GM11168 (cell line): ENCODE results near the gene ENOX1.

ENCODE experiments used
- in situ Hi-C: fragments of 300-500 bp; cut with MboI; formaldehyde crosslinking; loops from one replicate; pipeline ENCODE4 v1.12.0; 2022; ENCODE audit warnings: low sequenced_read_pairs; ENCODE audit not compliant: unreplicated experiment

ENOX1 gene

DNA sequence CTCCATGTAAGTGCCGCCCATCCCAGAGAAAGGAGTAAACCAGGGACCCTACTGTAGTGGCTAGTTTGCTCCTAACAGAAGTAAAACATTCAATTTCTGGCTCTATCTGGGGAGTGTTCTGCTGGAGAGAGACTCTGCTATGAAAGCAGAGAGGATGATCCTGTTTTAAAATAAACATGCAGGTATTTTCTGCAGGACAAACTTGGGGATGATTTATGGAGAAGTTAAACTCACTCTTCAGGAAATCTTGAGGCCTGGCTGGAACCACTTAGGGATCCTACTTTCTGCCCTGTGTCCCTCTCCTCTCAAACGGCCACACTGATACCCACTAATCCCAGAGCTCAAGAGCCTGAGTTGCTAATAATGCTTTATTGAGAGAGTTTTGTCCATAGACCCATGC lies 482.3 kb downstream of the ENOX1 start:
- in situ Hi-C loops: no loop called here

DNA sequence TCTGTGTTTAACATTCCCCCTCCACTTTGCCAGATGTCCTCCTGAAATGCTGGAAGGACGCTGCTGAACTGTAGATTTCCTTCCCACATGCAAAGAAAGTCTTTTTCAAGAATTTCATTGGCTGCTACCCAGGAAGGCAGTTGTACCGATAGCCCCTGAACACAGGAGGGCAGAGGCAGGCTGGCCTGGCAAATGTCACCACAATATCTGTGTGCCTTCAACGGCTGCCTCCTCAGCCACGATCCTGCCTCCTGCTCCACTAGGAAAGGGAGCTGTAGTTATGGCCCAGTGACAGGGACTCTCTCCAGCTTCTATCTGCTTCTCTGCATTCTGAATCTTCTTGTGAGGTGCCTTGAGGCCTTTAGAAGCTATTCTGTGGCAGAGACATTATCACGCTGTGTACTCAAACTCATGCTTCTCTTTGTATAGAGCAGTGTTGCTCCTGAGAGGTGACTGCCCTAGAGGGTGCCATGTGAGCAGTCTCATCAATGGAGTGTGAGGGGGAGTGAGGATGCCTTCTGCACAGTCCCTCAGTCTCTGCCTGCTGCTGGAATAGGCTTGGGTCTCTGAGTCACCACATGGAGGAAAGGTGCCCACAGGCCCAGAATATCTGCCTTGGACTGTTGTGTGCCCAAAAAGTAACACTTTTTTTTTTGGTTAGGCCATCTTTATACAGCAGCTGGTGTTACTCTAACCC lies 483.6 kb downstream of the ENOX1 start:
- in situ Hi-C loops: no loop called here

DNA sequence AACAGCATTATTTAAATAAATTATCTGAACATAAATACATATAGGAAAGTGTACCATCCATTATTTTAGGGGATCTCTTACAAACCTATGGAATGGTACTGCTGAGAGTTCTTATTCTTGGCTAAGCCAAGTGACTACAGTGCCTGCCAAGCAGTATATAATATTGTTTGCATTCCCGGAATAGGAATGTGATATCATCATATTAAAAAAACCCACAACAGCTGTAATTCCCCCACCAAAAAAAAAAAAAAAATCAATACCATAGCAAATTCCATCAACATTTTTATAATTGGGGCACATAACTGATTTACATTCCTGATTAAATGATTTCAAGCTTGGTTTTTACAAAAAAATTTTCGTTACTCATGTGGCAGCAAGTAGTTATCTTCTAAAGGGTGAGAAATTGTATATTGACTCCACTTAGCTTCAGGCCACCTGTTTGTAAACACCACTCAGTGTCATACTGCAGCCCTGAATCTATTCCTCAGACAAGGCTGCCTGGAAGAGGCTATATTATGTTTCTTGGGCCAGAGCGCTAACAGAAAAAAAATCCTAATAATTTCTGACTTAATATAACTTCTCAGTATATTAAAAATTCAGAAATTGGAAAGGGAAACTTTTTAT lies 485.3 kb downstream of the ENOX1 start:
- in situ Hi-C loops: no loop called here

DNA sequence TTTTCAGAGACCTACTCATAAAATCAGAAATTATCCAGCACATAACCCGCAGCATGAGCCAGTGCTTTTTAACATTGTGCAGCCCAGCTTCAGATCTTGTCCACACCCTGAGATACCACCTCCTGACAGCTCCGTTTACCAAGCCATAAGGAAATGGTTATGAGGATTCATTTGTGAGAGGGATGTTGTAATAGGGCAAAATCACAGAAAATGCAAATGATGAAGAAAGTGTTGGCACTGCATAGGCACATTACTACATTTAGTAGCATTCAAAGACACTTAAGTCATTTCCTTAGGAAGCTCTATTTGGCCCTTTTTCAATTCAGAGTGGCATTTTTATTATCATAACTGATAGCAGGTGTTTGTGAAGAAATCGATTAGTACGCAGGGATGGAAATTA lies 485.9 kb downstream of the ENOX1 start:
- in situ Hi-C loops: no loop called here

DNA sequence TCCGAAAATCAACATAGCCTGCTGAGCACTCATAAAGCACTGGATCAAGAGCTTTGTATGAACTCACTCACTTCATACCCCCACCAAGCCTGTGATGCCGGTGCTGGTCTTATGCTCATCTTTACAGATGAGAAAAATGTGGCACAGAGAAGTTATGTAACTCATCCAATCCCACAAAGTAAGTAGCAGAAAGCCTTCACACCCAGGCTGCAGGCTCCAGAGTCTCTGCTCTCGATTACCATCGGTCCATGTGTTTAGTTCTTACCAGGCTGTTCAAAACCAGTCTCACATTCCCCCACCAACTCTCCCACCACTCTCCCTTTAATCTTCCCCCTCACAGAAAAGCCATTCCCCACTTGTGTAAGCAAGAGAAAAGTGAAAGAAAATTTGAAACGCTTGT lies 487.4 kb downstream of the ENOX1 start:
- in situ Hi-C loops: no loop called here

DNA sequence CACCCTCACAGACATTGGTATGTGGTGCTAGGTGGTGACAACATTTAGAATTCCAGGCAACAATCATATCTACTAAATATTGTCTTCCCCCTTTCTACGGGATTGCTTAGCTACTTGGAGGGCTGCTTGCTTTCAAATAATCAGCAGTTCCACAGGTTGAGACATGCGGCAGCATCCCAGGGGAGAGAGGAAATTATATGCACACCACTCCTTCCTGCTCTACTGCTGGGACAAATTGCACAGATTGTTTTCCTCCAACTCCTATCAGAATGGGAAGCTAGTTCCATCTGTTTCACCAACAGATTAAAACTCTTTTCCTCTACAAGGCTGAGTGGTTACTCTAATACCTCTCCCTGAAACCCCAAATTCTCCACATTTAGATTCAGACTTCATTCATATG lies 488.0 kb downstream of the ENOX1 start:
- in situ Hi-C loops: no loop called here

DNA sequence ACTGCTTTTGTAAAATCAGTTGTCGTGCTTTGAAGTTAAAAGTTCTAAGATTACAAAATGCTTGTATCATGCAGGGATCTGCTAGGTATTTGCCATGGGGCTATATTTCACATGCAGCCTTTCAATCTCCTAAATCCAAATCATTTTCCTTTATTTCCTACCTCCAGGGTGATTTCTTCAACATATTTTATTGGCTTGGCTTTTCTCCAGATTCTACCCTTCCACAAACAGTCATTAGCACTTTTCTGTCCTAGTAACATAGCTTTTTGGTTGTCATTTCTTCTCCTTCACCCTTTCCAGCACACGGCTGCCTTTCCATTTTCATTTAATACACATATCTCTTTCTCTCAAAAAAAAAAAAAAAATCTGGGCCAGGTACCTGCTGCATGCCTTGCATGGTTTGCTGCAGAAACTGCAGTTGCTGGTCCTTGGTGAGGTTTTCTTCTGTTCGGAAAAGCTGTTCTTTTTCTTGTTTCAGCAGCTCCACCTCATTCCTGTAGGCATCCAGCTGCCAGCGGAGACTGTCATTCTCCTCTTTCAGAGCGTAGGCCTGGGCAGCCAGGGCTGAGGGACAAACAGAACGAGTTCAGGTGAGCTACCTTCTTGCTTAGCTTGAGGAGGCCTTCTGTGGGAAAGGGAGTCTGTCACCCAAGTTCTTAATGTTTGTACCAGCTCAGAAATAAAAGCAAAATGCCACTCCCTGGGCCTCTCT lies 488.6 kb downstream of the ENOX1 start:
- in situ Hi-C loops: no loop called here

DNA sequence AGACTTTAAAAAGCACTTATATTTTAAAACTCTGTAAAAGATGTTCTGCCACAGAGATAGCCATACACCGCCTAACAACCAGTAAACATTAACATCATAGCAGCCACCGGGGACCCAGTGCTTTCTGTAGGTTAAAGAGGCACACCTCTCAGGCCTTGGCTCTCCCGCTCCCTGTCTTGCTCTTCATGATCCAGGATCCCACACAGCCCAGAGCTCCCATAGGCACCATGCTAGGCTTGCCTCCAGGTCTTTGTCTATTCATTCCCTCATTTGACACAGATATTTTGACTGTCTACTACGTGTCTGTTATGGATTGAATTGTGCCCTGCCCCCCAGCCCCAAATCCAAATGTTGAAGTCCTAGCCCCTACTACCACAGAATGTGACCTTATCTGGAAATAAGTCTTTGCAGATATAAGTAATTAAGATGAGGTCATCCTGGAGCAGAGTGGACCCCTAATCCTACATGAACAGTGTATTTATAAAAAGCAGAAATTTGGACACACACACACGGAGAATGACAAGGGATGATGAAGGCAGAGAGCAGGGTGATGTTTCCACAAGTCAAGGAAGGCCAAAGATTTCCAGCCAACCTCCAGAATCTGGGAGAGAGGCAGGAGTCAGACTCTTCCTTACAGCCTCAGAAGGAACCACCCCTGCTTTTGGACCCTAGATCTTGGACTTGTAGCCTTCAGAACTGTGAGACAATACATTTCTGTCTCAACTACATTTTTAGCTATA lies 490.8 kb downstream of the ENOX1 start:
- in situ Hi-C loops: no loop called here

DNA sequence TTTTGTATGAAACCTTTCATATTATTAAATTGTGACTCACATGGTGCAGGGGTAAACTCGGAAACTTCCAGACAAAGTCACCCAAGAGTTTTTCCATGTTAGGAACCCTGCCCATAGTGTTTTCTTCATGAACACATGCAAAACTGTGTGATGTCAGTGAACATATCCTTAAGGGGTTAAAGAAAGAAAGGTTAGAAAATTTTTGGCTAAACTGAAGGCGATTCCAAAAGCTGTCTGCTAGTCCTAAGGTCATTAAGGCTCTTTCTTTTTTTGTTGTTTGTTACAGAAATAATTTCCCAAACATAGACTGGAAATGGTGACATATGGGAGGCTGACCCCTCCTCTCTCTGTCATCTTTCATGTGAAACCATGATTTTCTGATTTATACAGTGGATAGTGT lies 491.5 kb downstream of the ENOX1 start:
- in situ Hi-C loops: no loop called here

DNA sequence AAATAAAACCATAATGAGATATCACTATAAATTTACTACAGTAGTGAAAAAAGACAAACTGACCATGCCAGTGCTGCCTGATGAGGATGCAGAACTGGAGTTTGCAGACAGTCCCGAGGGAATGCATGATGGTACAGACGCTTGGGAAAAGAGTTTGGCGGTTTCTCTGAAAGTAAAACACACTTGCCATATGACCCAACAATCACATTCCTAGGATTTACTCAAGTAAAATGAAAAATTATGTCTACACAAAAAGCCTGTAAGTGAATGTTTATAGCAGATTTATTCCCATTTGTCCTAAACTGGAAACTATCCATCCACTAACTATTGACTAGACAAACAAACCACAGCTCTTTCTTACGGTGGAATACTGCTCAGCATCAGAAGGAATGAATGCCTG lies 492.4 kb downstream of the ENOX1 start:
- in situ Hi-C loops: no loop called here

DNA sequence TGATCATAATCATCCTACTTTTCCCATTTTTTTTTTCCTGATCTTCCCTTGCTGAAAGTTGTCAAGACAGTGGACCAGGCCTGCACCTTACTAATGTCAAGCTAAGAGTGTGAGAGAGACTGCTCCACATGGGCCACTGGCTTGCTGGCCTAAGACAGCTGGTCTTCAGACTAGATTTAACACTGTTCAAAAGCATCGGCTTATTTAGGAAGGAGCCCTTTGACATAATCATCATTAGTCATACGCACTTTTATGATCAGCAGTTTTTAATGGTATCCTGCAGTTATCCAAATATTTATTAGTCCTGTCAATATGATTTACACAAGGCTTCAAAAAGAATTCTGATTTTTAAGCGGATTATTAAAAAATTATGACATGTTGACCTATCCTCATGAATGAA lies 492.8 kb downstream of the ENOX1 start:
- in situ Hi-C loops: no loop called here

DNA sequence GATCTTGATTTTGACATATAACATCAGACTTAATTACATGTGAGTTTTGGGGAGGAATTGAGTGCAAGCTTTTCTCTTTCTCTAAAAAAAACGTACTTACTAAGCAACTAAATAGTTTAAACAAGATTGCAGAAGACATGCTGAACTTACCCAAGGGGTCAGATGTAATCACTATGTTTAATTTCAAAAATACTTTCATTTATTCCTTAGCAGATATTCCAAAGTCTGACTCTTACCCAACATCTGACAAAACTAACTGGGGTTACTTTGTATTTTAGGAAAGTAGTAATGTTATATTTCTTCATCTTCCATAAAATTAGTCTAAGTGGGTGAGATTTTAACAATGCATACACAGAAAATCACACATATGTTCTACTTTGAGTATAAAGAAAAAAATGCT lies 493.2 kb downstream of the ENOX1 start:
- in situ Hi-C loops: no loop called here

DNA sequence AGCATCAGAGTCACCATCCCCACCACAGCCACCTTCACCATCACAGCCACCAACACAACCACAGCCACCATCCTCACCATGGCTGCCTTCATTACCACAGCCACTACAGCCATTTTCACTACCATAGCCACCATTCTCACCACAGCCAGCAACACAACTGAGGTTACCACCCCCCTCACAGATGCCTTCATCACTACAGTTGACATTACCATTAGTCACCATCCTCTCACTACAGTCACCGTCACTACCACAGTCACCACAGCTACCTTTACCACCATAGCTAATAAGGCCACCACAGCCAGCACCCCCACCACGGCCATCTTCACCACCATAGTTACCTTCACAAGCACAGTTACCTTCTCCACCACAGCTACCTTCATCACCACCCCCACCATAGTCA lies 493.8 kb downstream of the ENOX1 start:
- in situ Hi-C loops: no loop called here

DNA sequence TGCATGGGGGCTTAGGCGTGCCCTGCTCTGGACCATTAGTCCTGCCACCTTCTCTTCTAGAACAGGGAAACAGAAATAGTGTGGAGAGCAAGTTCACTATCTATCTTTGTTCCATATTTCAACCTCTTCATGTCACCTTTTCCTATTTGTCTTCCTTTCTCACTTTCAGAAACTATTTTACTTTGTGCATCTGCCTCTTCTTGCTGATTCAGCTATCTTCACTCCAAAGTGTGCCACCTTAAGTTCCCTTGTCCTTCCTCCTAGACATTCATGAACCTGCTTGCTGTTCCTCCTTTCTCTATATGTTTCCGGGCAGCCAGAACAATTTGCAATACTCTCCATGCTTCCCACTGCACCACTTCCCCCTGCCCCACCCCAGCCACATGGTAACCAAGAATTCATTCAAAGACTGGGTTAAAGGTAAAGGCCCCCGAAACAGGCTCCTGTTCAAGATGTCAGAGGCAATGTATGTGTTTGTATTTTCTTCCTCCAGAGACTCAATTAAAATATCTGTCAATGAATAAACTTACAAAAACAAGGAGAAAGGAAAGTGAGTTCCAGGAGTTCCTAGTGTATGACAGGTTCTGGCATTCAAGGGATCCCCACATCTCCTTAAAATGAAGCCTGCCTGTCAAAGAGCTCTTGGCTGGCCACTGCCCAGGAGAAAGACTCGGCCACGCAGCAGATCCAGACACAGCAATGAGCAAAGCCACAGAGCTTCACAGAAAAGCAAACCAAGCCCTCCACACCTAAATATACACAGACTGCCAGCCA lies 495.3 kb downstream of the ENOX1 start:
- in situ Hi-C loops: no loop called here

DNA sequence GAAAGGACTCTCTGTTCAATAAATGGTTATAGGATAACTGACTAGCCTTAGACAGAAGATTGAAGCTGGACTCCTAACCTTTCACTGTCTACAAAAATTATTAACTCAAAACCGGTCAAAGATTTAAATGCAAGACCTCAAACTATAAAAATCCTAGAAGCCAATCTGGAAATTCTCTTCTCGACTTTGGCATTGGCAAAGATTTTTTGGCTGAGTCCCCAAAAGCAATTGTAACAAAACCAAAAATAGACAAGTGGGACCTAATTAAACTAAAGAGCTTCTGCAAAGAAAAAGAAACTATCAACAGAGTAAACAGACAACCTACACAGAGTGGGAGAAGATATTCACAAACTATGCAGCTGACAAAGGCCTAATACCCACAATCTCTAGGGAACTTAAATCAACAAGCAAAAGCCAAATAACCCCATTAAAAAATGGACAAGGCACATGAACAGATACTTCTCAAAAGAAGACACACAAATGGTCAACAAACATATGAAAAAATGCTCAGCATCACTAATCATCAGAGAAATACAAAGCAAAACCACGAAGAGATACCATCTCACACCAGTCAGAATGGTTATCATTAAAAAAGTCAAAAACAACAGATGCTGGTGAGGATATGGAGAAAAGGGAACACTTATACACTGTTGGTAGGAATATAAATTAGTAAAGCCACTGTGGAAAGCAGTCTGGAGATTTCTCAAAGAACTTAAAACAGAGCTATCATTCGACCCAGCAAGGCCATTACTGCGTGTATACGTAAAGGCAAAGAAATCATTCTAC lies 497.1 kb downstream of the ENOX1 start:
- in situ Hi-C loops: no loop called here

DNA sequence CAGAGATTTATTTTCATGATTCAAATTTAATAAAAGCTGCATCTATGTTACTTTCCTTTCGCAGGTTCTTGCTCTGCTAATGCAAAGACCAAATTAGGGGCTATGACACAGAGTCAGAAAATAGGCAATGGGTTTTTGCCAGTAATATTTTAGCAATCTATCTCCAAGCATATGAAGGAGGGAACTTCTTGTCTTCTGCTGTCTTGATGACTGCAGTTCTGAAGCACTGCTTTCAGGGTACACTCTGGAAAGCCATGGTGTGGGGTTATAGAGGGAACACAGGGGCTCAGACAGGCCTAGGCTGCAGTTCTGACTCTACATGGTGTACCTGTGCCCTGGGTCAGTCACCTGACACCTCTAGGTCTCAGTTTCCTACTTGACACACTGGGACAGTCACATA lies 500.0 kb downstream of the ENOX1 start:
- in situ Hi-C loops: no loop called here

DNA sequence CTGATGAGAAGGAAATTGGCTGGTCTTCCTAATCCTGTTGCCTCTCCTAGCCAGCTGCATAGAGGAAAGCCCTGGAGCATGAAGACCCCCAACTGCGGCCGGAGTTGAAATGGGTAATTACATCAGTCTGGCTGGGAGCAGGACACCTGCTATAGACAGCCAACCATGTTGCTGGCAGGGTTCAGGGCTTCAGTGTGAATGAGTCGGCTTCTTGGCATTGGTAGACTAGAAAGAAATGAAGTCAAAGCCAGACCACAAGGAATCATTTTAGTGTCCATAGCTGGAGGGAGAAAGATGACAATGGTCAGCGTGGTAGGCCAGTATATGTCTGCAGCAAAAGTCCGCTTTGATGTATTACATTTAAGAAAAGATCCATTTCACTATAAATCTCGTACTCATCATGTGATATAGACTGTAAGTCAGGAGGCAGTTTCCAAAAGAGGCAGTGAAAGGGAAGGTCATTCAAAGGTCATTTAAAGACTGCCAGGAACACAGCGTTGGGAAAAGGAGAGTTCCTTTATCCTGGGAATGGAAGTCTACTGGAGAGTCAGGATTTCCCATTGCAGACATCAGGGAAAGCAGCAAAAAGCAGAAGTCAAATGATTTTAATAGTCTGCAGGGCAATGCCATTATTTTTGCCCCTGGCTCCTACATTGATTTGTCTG lies 500.7 kb downstream of the ENOX1 start:
- in situ Hi-C loops: no loop called here

DNA sequence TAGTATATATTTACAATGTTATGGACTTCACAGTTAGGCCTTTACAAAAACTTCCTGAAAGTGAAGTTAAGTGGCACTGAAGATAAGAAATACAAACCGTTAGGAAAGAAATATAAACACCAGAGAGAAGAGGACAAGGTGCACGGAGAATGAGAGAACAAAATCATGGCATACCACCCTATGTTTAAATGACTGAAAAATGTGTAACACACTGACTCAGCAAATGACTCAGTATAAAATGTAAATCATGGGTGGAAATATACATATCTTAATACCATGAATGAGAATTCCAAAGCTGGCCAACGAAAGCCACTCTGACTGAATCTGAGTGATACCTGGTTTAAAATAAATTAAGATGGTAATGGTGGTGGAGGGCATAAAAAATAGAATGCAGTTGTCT lies 502.6 kb downstream of the ENOX1 start:
- in situ Hi-C loops: no loop called here

DNA sequence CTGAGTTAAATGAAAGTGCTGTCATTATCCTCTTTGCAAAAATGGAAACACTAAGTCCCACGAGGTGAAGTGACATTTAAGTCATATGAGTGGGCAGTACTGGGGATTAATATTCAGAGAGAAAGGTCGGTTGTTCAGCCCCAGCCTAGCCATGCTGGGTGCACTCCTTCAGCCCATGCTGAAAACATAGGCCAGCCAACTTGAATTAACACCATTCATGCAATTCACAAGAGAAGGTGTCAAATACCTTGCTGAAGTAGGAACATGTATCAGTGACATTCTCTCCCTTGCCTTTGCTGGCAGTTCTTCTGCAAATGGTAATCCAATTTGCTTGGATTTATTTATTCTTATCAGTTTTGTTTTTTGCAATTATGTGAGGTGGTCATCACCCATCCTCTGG lies 507.1 kb downstream of the ENOX1 start:
- in situ Hi-C loops: no loop called here
